ENCODE measurements around the gene TINCR.

- TF ChIP-seq CTCF (IDR thresholded peaks at IDR 0.05) (peak in 1 of 2 donors; percentile 44), POLR2A (IDR thresholded peaks at IDR 0.05) (no peak), POLR2AphosphoS5 (IDR thresholded peaks at IDR 0.05) (no peak), EP300 (IDR thresholded peaks at IDR 0.05) (no peak)
Observed at GRCh38 chr19:5567360-5567969, at the start of gene TINCR.

All from suprapubic skin (tissue), 4 donors.